AG04450 (cell line): ENCODE measurements around the gene PFDN6. TPM values are rescaled to one million over a fixed set of nuclear protein-coding genes. Genes with fewer than 3 reads are reported as not detected.
A peak's percentile ranks its signal among the peaks of the same experiment; 100 is the strongest.

Source experiments
- CTCF ChIA-PET: fragments of 300-600, 350-600 bp; formaldehyde crosslinking; extraction: SDS; loops from one replicate; lab custom pipeline; 2022; ENCODE audit warnings: antibody characterized with exemption, inconsistent platforms; lab: Charles Lee
- POLR2A ChIA-PET: fragments of 350-600 bp; formaldehyde crosslinking; extraction: SDS; loops from one replicate; lab custom pipeline; 2021; ENCODE audit warnings: antibody characterized with exemption, inconsistent platforms; lab: Yijun Ruan, JAX
- DNase-seq: peaks from one replicate; pipeline ENCODE4 v3.0.0-alpha.2; 2011; ENCODE audit warnings: low read depth, low spot score
- H3K27ac ChIP-seq: one replicate; pipeline ENCODE4 v1.5.1; 2012; ENCODE audit warnings: low read depth, low read length, control low read depth
- H3K27me3 ChIP-seq: one replicate; pipeline ENCODE4 v1.6.0; 2012; ENCODE audit warnings: low read length; ENCODE audit not compliant: control insufficient read depth, insufficient read depth
- H3K4me3 ChIP-seq: 2 replicates; pipeline ENCODE4 v1.5.1; 2011; ENCODE audit warnings: mild to moderate bottlenecking, low read depth, low read length, control low read depth
- H3K9me3 ChIP-seq: 2 replicates; pipeline ENCODE4 v1.5.1; 2012; ENCODE audit warnings: low read length; ENCODE audit not compliant: control insufficient read depth, insufficient read depth
- polyA plus RNA-seq: library from polyadenylated mRNA; depleted of rRNA; stranded (reverse); fragments of >200 nt; gene quantifications from 2 replicates; pipeline ENCODE4 v1.2.3, GENCODE V29; 2011
- TF ChIP-seq, protein P1 (sequence below): IDR thresholded peaks from 2 replicates; pipeline ENCODE4 v1.5.1; 2011; ENCODE audit warnings: low read depth, low read length, control low read depth, inconsistent platforms

Gene PFDN6
- polyA plus RNA-seq, 1 experiment = 64.6 TPM

GRCh38 chr6:33304216-33304615 is 14.8 kb downstream of the PFDN6 start:
- ChIA-PET POLR2A (no interaction called here), CTCF (interaction anchor here (0.9 kb wide), 1 partner anchor 121 kb away, joined by 3 read pairs; no protein-coding TSS in a partner anchor)
- TF ChIP-seq, protein P1, sequence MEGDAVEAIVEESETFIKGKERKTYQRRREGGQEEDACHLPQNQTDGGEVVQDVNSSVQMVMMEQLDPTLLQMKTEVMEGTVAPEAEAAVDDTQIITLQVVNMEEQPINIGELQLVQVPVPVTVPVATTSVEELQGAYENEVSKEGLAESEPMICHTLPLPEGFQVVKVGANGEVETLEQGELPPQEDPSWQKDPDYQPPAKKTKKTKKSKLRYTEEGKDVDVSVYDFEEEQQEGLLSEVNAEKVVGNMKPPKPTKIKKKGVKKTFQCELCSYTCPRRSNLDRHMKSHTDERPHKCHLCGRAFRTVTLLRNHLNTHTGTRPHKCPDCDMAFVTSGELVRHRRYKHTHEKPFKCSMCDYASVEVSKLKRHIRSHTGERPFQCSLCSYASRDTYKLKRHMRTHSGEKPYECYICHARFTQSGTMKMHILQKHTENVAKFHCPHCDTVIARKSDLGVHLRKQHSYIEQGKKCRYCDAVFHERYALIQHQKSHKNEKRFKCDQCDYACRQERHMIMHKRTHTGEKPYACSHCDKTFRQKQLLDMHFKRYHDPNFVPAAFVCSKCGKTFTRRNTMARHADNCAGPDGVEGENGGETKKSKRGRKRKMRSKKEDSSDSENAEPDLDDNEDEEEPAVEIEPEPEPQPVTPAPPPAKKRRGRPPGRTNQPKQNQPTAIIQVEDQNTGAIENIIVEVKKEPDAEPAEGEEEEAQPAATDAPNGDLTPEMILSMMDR = no peak
- H3K27ac ChIP-seq = no peak overlapping the region
- no peaks in the 10 kb centered on the region for H3K27me3 ChIP-seq
- H3K9me3 ChIP-seq = no peaks in the 10 kb centered on the region; the same call in 1 of the 2 replicates
- DNase-seq = no peak
- H3K4me3 ChIP-seq = no peak overlapping the region

DNA sequence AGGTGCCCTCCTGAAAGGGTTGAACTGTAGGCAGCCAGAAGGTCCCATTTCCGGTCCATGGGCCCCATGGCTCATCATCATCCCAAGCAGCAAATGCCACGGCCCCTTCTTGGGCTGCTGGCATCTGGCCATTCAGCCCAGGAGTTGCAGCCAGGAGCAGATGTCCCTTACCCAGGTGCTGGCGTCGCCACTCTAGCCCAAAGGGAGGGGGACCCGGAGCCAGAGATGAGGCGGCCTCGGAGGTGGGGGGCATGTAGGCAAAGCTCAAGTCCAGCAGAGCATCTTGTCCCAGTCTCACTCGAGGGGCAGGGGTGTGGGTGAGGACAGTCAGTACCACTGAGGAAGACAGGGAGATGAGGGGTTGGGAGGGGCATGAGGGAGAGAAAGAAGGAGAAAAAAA is 15.7 kb downstream of the PFDN6 start:
- Histone ChIP-seq H3K4me3 (no peak overlapping the region), H3K27me3 (no peaks in the 10 kb centered on the region), H3K9me3 (no peaks in the 10 kb centered on the region; the same call in 1 of the 2 replicates), H3K27ac (no peak overlapping the region)
- ChIA-PET CTCF (no interaction called here), POLR2A (no interaction called here)
- TF ChIP-seq, protein P1 = no peak
- DNase-seq = no peak

DNA sequence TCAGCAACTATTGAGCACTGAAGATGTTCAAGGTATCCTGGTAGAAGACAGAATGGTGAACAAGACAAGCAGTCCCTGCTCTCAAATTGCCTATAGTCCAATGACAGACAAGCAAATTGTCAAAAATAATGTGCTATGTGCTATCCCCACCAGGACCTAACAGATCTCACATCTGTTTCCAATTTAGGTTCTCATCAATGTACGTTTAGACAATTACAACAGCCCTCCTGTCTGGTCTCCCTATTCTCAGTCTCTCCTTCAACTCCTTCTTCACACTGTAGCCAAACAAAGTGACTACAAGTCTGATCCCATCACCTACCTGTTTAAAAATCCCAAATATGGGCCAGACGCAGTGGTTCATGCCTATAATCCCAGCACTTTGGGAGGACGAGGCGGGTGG is 17.0 kb downstream of the PFDN6 start:
- TF ChIP-seq, protein P1 = no peak

DNA sequence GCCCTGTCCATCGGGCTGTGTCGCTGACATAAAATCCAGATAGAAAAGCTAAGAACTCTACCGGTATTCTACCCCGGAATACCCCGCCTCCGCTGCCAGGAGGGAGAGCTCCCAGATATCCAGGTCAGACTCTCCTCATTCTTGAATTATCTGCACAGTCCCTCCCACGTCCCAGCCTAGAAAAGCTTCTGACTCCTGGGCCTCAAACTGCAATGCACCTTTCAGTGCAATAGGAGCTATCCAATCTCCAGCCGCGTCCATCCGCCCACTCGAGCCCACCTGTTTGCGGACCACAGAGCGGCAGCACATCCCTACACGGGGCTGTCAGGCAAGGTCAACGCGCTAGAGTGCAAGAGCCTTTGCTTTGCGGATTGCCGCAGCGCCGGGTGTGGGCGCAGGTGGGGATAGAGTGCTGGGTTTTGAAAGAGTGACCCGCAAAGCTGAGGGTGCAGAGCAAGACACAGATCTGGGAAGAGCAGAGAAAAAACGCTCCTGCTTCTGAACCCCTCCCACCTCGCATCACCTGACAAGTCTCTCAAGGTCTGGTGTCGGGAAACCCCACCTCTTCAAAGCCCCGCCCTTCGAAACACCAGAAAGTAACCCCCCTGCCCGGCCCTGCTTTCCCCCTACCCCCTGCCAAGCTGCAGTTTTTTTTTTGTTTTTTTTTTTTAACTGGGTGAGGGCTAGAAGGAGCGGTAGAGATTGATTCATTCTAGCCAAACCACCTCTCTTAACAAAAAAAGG is 23.1 kb downstream of the PFDN6 start:
- H3K27me3 ChIP-seq = no peaks in the 10 kb centered on the region
- peaks cover 4% of the 10 kb centered on the region; the same call in 1 of the 2 replicates for H3K9me3 ChIP-seq
- POLR2A ChIA-PET = interaction anchor here (0.7 to 2.8 kb wide), 4 partner anchors 8 to 41 kb away, joined by 4 to 14 read pairs (median 8); partner anchors contain the start of genes RGL2, RPS18 and VPS52
- H3K4me3 ChIP-seq = peak overlapping the region; percentile 95
- TF ChIP-seq, protein P1 = 0 out of 2 replicates have a peak, but pooled peaks have one; percentile 4
- DNase-seq = no peak
- H3K27ac ChIP-seq = peak overlapping the region; percentile 94
- CTCF ChIA-PET = interaction anchor here (1.4 to 3.0 kb wide), 2 partner anchors 13 to 78 kb away, joined by 6 to 14 read pairs; partner anchors contain the start of gene RGL2

More for the DNA sequence above, 17.0 kb downstream of the PFDN6 start:
- H3K4me3 ChIP-seq = no peak overlapping the region
- H3K27me3 ChIP-seq = no peaks in the 10 kb centered on the region
- no peaks in the 10 kb centered on the region for H3K9me3 ChIP-seq
- POLR2A ChIA-PET = no interaction called here
- no peak overlapping the region for H3K27ac ChIP-seq
- DNase-seq = no peak
- CTCF ChIA-PET = interaction anchor here (1.2 kb wide), 1 partner anchor 84 kb away, joined by 5 read pairs; no protein-coding TSS in a partner anchor
